Fibroblast of pulmonary artery (primary cell): Measurements from ENCODE around the gene RHBDL3.
A peak's percentile ranks its signal among the peaks of the same experiment; 100 is the strongest.

Experiments used
- DNase-seq: peaks from one replicate; pipeline ENCODE4 v3.0.0-alpha.2; 2010; ENCODE audit warnings: low read depth
- H3K4me3 ChIP-seq: replicated peaks from 2 replicates; pipeline ENCODE4 v1.5.1; 2011; ENCODE audit warnings: low read depth, mild to moderate bottlenecking, control low read depth, low read length, moderate library complexity
- CTCF ChIP-seq: IDR thresholded peaks from 2 replicates; pipeline ENCODE4 v1.5.1; 2011; ENCODE audit warnings: mild to moderate bottlenecking, control low read depth, low read length, inconsistent platforms; ENCODE audit errors: missing control alignments

Gene RHBDL3

GRCh38 chr17:32265192-32265923 is at the start of gene RHBDL3:
RHBDL3 (plus strand) TSS chr17:32265832; CDS start chr17:32266190, 358 bp downstream.
- DNase-seq: no peak
- TF ChIP-seq CTCF: no peak
- peak within 1 kb of the TSS; percentile 36 for H3K4me3 ChIP-seq

DNA sequence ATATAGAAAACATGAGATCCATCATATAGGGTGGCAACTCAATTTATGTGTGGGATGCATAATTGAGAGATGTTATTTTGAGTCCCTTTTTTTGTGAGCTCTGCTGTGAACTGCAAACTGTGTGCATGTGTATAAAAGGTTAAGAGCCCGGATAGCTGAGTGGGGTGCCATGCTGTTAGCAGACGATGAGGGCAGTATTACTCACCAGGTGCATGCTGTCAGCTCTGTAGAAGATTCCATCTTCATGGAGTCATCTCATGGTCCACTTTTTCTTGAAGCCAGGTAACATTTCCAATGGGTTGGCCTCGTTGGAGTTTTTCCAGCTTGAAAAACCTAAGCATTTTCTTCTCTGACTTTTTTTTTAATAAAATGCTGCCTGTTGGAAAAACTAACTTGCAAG is 43.0 kb upstream of the RHBDL3 start:
- no peak overlapping the region for H3K4me3 ChIP-seq
- no peak for DNase-seq
- TF ChIP-seq CTCF: no peak

- no peak for DNase-seq
- no peak overlapping the region for H3K4me3 ChIP-seq
- TF ChIP-seq CTCF: no peak
These were observed 41.9 kb upstream of the RHBDL3 start for GRCh38 chr17:32223703-32224102.

DNA sequence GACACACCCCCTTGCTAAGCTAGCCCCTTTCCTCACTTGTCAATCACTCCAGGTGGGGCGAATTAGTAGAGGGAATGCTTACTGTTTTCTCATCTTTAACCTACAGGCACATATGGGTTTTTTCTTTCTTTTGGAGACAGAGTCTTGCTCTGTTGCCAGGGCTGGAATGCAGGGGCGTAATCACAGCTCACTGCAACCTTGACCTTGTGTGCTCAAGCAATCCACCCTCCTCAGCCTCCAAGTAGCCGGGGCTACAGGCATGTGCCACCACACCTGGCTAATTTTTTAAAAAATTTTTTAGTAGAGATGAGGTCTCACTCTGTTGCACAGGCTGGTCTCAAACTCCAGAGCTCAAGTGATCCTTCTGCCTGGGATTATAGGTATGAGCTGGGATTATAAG is 38.7 kb upstream of the RHBDL3 start:
- H3K4me3 ChIP-seq: no peak overlapping the region
- no peak for TF ChIP-seq CTCF
- no peak for DNase-seq

- TF ChIP-seq CTCF: no peak
- no peak overlapping the region for H3K4me3 ChIP-seq
- no peak for DNase-seq
These were observed 37.7 kb upstream of the RHBDL3 start for GRCh38 chr17:32227910-32228309.

GRCh38 chr17:32235588-32235987 is 30.0 kb upstream of the RHBDL3 start:
- H3K4me3 ChIP-seq: no peak overlapping the region
- TF ChIP-seq CTCF: no peak
- DNase-seq: no peak

GRCh38 chr17:32239456-32239855 is 26.2 kb upstream of the RHBDL3 start:
- H3K4me3 ChIP-seq: no peak overlapping the region
- no peak for TF ChIP-seq CTCF
- no peak for DNase-seq
